ENCODE data around the gene METTL14. TPM values are rescaled to one million over a fixed set of nuclear protein-coding genes. Genes with fewer than 3 reads are reported as not detected.

The METTL14 gene
- total and polyA plus RNA-seq, 7 donors: 5.2 to 32.5 (median 19.3) TPM

- H3K9me3 ChIP-seq: no peaks in the 10 kb centered on the region
- no peak overlapping the region for H3K27ac ChIP-seq
- DNase-seq (no peak), ATAC-seq (no peak)
- WGBS, 3 donors: 93 to 94% (median 94%) methylated on average over 4 of the region's 4 CpGs
- no peak for TF ChIP-seq CTCF (IDR thresholded peaks at IDR 0.05)
- intact Hi-C loops (cut with DNase I): loop anchor here in 1 of 2 donors (10.0 kb wide), 1 partner anchor 786 kb away; no protein-coding TSS in a partner anchor
- H3K36me3 ChIP-seq (ENCODE audit: insufficient read depth in 1 of 2, low read depth in 1 of 2): peaks cover 0 to 41% of the 10 kb centered on the region in 2 donors
- H3K4me3 ChIP-seq: no peak overlapping the region
- no peaks in the 10 kb centered on the region for H3K27me3 ChIP-seq (ENCODE audit: insufficient read depth in 3 of 3, low read length in 2 of 3)
- no peaks in the 10 kb centered on the region for H3K4me1 ChIP-seq
Observed at GRCh38 chr4:118718511-118719170, 33.4 kb downstream of the METTL14 start.

- DNase-seq (no peak), ATAC-seq (no peak)
- Histone ChIP-seq H3K4me1 (no peaks in the 10 kb centered on the region), H3K36me3 (ENCODE audit: insufficient read depth in 1 of 2, low read depth in 1 of 2) (peaks cover 0 to 50% of the 10 kb centered on the region in 2 donors), H3K9me3 (no peaks in the 10 kb centered on the region), H3K4me3 (no peak overlapping the region), H3K27me3 (ENCODE audit: insufficient read depth in 3 of 3, low read length in 2 of 3) (no peaks in the 10 kb centered on the region), H3K27ac (no peak overlapping the region)
- no peak for TF ChIP-seq CTCF (IDR thresholded peaks at IDR 0.05)
- intact Hi-C loops (cut with DNase I): no loop called here
- 95 to 100% (median 96%) methylated on average over 1 of the region's 1 CpG for WGBS, 3 donors
Observed at GRCh38 chr4:118721752-118722151, 36.6 kb downstream of the METTL14 start.

GRCh38 chr4:118723369-118723768 lies 38.2 kb downstream of the METTL14 start:
- 92 to 95% (median 93%) methylated on average over 3 of the region's 3 CpGs for WGBS, 3 donors
- no peak for TF ChIP-seq CTCF (IDR thresholded peaks at IDR 0.05)
- Histone ChIP-seq H3K4me1 (no peaks in the 10 kb centered on the region), H3K27ac (no peak overlapping the region), H3K9me3 (no peaks in the 10 kb centered on the region), H3K36me3 (ENCODE audit: insufficient read depth in 1 of 2, low read depth in 1 of 2) (peaks cover 6 to 66% of the 10 kb centered on the region in 2 donors), H3K4me3 (no peak overlapping the region), H3K27me3 (ENCODE audit: insufficient read depth in 3 of 3, low read length in 2 of 3) (no peaks in the 10 kb centered on the region)
- ATAC-seq (no peak), DNase-seq (no peak)
- intact Hi-C loops (cut with DNase I): no loop called here

GRCh38 chr4:118727360-118727759 lies 42.2 kb downstream of the METTL14 start:
- WGBS, 3 donors: 57 to 67% (median 59%) methylated on average over 1 of the region's 1 CpG
- Histone ChIP-seq H3K27me3 (ENCODE audit: insufficient read depth in 3 of 3, low read length in 2 of 3) (no peaks in the 10 kb centered on the region), H3K4me3 (no peak overlapping the region), H3K27ac (no peak overlapping the region), H3K36me3 (ENCODE audit: insufficient read depth in 1 of 2, low read depth in 1 of 2) (peaks cover 6 to 96% of the 10 kb centered on the region in 2 donors), H3K9me3 (no peaks in the 10 kb centered on the region), H3K4me1 (no peaks in the 10 kb centered on the region)
- no peak for ATAC-seq
- no peak for DNase-seq
- no peak for TF ChIP-seq CTCF (IDR thresholded peaks at IDR 0.05)
- intact Hi-C loops (cut with DNase I): no loop called here
